Type B pancreatic cell (in vitro differentiated cells): ENCODE measurements around the gene QRFP. TPM values are rescaled to one million over a fixed set of nuclear protein-coding genes. Genes with fewer than 3 reads are reported as not detected.
A peak's percentile ranks its signal among the peaks of the same experiment; 100 is the strongest.

Experiments used
- DNase-seq: peaks from one replicate; pipeline ENCODE4 v3.0.0; 2021; ENCODE audit warnings: mixed read lengths; ENCODE audit not compliant: unreplicated experiment; ENCODE audit errors: extremely low spot score
- H3K27ac Mint-ChIP-seq: 2 replicates; pipeline ENCODE4 v1.8.0; 2021; ENCODE audit warnings: mild to moderate bottlenecking, mixed read lengths
- H3K27me3 Mint-ChIP-seq: 2 replicates; pipeline ENCODE4 v1.8.0; 2021; ENCODE audit warnings: mixed read lengths
- H3K36me3 Mint-ChIP-seq: 2 replicates; pipeline ENCODE4 v1.8.0; 2021; ENCODE audit warnings: mixed read lengths
- H3K4me1 Mint-ChIP-seq: one replicate; pipeline ENCODE4 v1.8.0; 2021; ENCODE audit warnings: mixed read lengths; ENCODE audit not compliant: unreplicated experiment
- H3K4me3 Mint-ChIP-seq: 2 replicates; pipeline ENCODE4 v1.8.0; 2021; ENCODE audit warnings: mild to moderate bottlenecking, mixed read lengths
- H3K9me3 Mint-ChIP-seq: 2 replicates; pipeline ENCODE4 v1.8.0; 2021; ENCODE audit warnings: mixed read lengths
- CTCF ChIP-seq: fragments of 200-600 bp; sonication (generic); conservative IDR thresholded peaks from 2 replicates; pipeline ENCODE4 v1.5.0; 2021; ENCODE audit warnings: antibody characterized with exemption, mild to moderate bottlenecking
- total RNA-seq: library from RNA; stranded (reverse); gene quantifications from 2 replicates; pipeline ENCODE4 v1.2.1, GENCODE V29; 2021; ENCODE audit warnings: low replicate concordance

QRFP gene
- total RNA-seq, 1 donor from 2014 or later, result not detected

- no peaks in the 10 kb centered on the region for H3K36me3 Mint-ChIP-seq
- DNase-seq, result no peak
- H3K27me3 Mint-ChIP-seq, result peaks cover 74% of the 10 kb centered on the region
- H3K4me3 Mint-ChIP-seq, result peak within 1 kb of the TSS; percentile 87
- H3K4me1 Mint-ChIP-seq, result peaks cover 11% of the 10 kb centered on the region
- no peaks in the 10 kb centered on the region for H3K9me3 Mint-ChIP-seq
- no peak within 1 kb of the TSS for H3K27ac Mint-ChIP-seq
- TF ChIP-seq CTCF, result peak; percentile 42
These were observed 42.2 kb upstream of the QRFP start, which contains the start of gene FIBCD1 for GRCh38 chr9:130938652-130939404. Gene FIBCD1, minus strand, starts transcription at chr9:130939247. Its CDS starts 640 bp downstream, at chr9:130938607.

GRCh38 chr9:130938184-130938651, 41.6 kb upstream of the QRFP start:
- no peak for TF ChIP-seq CTCF
- DNase-seq, result no peak
- Mint-ChIP-seq H3K9me3 (no peaks in the 10 kb centered on the region), H3K4me1 (peaks cover 12% of the 10 kb centered on the region), H3K27me3 (peaks cover 69% of the 10 kb centered on the region), H3K27ac (no peak overlapping the region), H3K36me3 (no peaks in the 10 kb centered on the region), H3K4me3 (peak overlapping the region; percentile 79)

- TF ChIP-seq CTCF, result no peak
- peaks cover 69% of the 10 kb centered on the region for H3K27me3 Mint-ChIP-seq
- H3K27ac Mint-ChIP-seq, result peak overlapping the region; percentile 37
- no peaks in the 10 kb centered on the region for H3K9me3 Mint-ChIP-seq
- peaks cover 19% of the 10 kb centered on the region for H3K4me1 Mint-ChIP-seq
- no peak for DNase-seq
- no peaks in the 10 kb centered on the region for H3K36me3 Mint-ChIP-seq
- peak overlapping the region; percentile 79 for H3K4me3 Mint-ChIP-seq
These were observed 40.8 kb upstream of the QRFP start for GRCh38 chr9:130937146-130938076.

DNA sequence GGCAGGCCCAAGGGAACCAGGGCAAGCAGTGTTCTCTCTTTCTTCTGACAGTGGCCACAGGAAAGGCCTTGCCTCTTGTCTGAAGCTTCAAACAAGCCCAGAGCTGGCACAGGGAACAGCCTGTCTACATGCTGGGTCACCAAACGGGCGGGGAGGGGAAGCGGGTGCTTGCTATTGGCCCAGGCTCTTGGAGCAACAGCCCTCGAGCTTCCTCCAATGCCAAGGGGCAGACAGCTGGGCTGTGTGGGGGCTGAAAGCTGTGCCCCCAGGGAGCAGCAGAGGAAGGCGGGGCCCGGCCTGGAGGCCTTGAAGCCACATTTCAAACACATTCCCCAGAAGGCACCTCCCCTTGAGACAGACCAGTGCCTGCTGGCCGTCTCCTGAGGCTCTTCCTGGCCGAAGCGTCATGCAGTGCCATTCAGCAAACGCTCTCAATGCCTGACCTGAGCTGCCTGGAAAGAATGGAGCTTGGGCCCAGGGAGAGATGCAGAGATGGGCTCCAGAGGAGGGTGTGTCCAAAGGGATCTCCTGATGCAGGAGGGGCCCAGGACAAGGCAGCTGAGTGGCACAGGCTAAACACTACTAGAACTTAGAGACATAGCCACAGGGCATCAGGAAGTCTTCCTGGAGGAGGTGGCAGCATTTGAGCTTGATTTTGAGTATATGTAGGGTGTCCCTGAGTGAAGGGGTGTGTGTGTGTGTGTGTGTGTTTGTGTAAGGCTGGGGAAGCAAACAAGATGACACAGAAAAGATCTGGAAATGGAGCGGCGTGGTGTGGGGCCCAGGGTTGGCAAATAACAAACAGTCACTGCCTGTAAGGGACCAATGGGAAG, 39.9 kb upstream of the QRFP start:
- Mint-ChIP-seq H3K4me3 (peak overlapping the region; percentile 78), H3K36me3 (no peaks in the 10 kb centered on the region), H3K4me1 (peaks cover 24% of the 10 kb centered on the region), H3K27me3 (peaks cover 68% of the 10 kb centered on the region), H3K9me3 (no peaks in the 10 kb centered on the region), H3K27ac (peak overlapping the region; percentile 37)
- DNase-seq, result no peak
- TF ChIP-seq CTCF, result no peak
